Lower leg skin (tissue), 3 donors: Measurements from ENCODE around the gene CCZ1.
"Not testable (repeated sequence)": the region's sequence is repeated elsewhere in the genome, so short reads cannot be mapped to it uniquely, and the experiment has no call there.

Source experiments
- POLR2A ChIP-seq, 2 donors: fragments of 450-650 bp; IDR thresholded peaks; one replicate each; pipeline ENCODE4 v1.6.1; 2016 to 2017; ENCODE audit warnings: antibody characterized with exemption in 2 of 2, mild to moderate bottlenecking in 1 of 2, moderate library complexity in 1 of 2
- TF ChIP-seq, protein P1 (sequence below), 3 donors: fragments of 450-650 bp; IDR thresholded peaks; one replicate each; pipeline ENCODE4 v1.5.1; 2016; ENCODE audit warnings: antibody characterized with exemption in 3 of 3, mild to moderate bottlenecking in 3 of 3, moderate library complexity in 2 of 3

DNA sequence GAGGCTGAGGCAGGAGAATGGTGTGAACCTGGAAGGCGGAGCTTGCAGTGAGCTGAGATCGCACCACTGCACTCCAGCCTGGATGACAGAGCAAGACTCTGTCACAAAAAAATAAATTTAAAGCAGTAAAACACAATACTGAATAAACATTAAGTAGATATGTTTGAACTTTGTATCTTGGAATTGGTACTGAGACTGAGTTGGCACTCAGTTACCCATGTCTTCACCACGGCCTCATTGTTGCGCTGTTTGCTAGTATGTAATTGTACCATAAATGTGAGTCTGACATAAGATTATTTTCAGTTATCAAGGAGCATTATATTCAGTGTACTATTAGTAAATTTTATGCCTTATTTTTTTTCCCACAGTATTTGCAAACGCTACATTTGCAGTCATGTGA, 6.2 kb downstream of the CCZ1 start:
- TF ChIP-seq, protein P1, sequence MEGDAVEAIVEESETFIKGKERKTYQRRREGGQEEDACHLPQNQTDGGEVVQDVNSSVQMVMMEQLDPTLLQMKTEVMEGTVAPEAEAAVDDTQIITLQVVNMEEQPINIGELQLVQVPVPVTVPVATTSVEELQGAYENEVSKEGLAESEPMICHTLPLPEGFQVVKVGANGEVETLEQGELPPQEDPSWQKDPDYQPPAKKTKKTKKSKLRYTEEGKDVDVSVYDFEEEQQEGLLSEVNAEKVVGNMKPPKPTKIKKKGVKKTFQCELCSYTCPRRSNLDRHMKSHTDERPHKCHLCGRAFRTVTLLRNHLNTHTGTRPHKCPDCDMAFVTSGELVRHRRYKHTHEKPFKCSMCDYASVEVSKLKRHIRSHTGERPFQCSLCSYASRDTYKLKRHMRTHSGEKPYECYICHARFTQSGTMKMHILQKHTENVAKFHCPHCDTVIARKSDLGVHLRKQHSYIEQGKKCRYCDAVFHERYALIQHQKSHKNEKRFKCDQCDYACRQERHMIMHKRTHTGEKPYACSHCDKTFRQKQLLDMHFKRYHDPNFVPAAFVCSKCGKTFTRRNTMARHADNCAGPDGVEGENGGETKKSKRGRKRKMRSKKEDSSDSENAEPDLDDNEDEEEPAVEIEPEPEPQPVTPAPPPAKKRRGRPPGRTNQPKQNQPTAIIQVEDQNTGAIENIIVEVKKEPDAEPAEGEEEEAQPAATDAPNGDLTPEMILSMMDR (IDR thresholded peaks at IDR 0.05), result not testable (repeated sequence)
- not testable (repeated sequence) for TF ChIP-seq POLR2A (IDR thresholded peaks at IDR 0.05)
